ENCODE measurements around the gene MAFG. TPM values are rescaled to one million over a fixed set of nuclear protein-coding genes. Genes with fewer than 3 reads are reported as not detected.
A peak's percentile ranks its signal among the peaks of the same experiment; 100 is the strongest.

The MAFG gene
- total and polyA plus RNA-seq, 2 of the 13 experiments (the other 11 are each of a cell fraction or from before 2014, with no cell fraction given) = 14.5 to 20.0 TPM

- TF ChIP-seq ZNF276 (CRISPR knock-in tag; IDR thresholded peaks at IDR 0.05; ENCODE audit: low read depth) (peak; percentile 59; the same call in 1 of the 2 replicates), ZNF318 (CRISPR knock-in tag; IDR thresholded peaks at IDR 0.05) (no peak), ZBTB7A (CRISPR knock-in tag; IDR thresholded peaks at IDR 0.05) (no peak), TARDBP (CRISPR knock-in tag; IDR thresholded peaks at IDR 0.05) (no peak), SOX5 (CRISPR knock-in tag; IDR thresholded peaks at IDR 0.05; ENCODE audit: borderline replicate concordance) (peak; percentile 23; the same call in 1 of the 2 replicates), SRY (CRISPR knock-in tag; IDR thresholded peaks at IDR 0.05) (no peak), ZSCAN9 (CRISPR knock-in tag; IDR thresholded peaks at IDR 0.05; ENCODE audit: borderline replicate concordance) (no peak), ERF (CRISPR knock-in tag; IDR thresholded peaks at IDR 0.05) (peak; percentile 31; the same call in 1 of the 2 replicates), YEATS2 (CRISPR knock-in tag; IDR thresholded peaks at IDR 0.05; ENCODE audit: borderline replicate concordance) (no peak), ZFP41 (CRISPR knock-in tag; IDR thresholded peaks at IDR 0.05; ENCODE audit: borderline replicate concordance) (no peak), FOXK2 (IDR thresholded peaks at IDR 0.05) (no peak), ZBTB8A (CRISPR knock-in tag; IDR thresholded peaks at IDR 0.05; ENCODE audit: borderline replicate concordance, low read depth) (no peak), FOXC1 (CRISPR knock-in tag; IDR thresholded peaks at IDR 0.05; ENCODE audit: borderline replicate concordance) (no peak), PHF21A (CRISPR knock-in tag; IDR thresholded peaks at IDR 0.05) (no peak), ZNF34 (CRISPR knock-in tag; IDR thresholded peaks at IDR 0.05; ENCODE audit: borderline replicate concordance) (no peak), ZFP37 (CRISPR knock-in tag; IDR thresholded peaks at IDR 0.05; ENCODE audit: borderline replicate concordance) (no peak), FOXP1 (IDR thresholded peaks at IDR 0.05) (no peak), FOXP1 (CRISPR knock-in tag; IDR thresholded peaks at IDR 0.05) (no peak), U2AF2 (IDR thresholded peaks at IDR 0.05; ENCODE audit: low read depth, low read length) (no peak), ZFP82 (CRISPR knock-in tag; IDR thresholded peaks at IDR 0.05; ENCODE audit: borderline replicate concordance) (no peak), ZNF326 (CRISPR knock-in tag; IDR thresholded peaks at IDR 0.05; ENCODE audit: borderline replicate concordance) (peak; percentile 86; the same call in 1 of the 2 replicates), GABPB1 (CRISPR knock-in tag; IDR thresholded peaks at IDR 0.05) (peak; percentile 94)
Measured at GRCh38 chr17:81917565-81918332, 9.8 kb downstream of the MAFG start, which contains the start of gene SIRT7 (continued).

All from HepG2 (cell line).